DND-41 (cell line): ENCODE data around the gene CREBL2.
"Not testable (repeated sequence)": the region's sequence is repeated elsewhere in the genome, so short reads cannot be mapped to it uniquely, and the experiment has no call there.

Experiments used
- ATAC-seq: fragments of 200-7000 bp; cut with Tn5 transposase; 3 replicates; pipeline ENCODE4 v1.9.1; 2021; ENCODE audit warnings: low read depth; ENCODE audit not compliant: insufficient read depth
- DNase-seq: peaks from one replicate; pipeline ENCODE4 v3.0.0-alpha.2; 2020
- H2AFZ ChIP-seq: 2 replicates; pipeline ENCODE4 v1.6.0; 2012; ENCODE audit warnings: low read depth, low read length
- H3K27ac ChIP-seq: 2 replicates; pipeline ENCODE4 v1.5.1; 2012; ENCODE audit warnings: low read length, inconsistent platforms
- H3K27me3 ChIP-seq: fragments of 200-600 bp; sonication (generic); 2 replicates; pipeline ENCODE4 v1.6.0; 2012; ENCODE audit warnings: low read length, mild to moderate bottlenecking, inconsistent platforms; ENCODE audit not compliant: insufficient read depth, poor library complexity
- H3K36me3 ChIP-seq: 2 replicates; pipeline ENCODE4 v1.5.1; 2012; ENCODE audit warnings: low read length, inconsistent platforms; ENCODE audit not compliant: insufficient read depth
- H3K4me1 ChIP-seq: 2 replicates; pipeline ENCODE4 v1.5.1; 2012; ENCODE audit warnings: mild to moderate bottlenecking, low read length; ENCODE audit not compliant: insufficient read depth
- H3K4me2 ChIP-seq: 2 replicates; pipeline ENCODE4 v1.6.0; 2012; ENCODE audit warnings: mild to moderate bottlenecking, moderate library complexity, low read length, inconsistent platforms; ENCODE audit not compliant: insufficient read depth
- H3K4me3 ChIP-seq, 2 experiments: fragments of 200-600 bp in 1 of 2; shearing (Covaris generic) in 1 of 2; 2 replicates each; pipeline ENCODE4 v1.5.1; 2012 to 2016; ENCODE audit warnings: inconsistent platforms in 2 of 2, low read length in 2 of 2, mild to moderate bottlenecking in 2 of 2, low read depth in 1 of 2, moderate library complexity in 1 of 2
- H3K79me2 ChIP-seq: 2 replicates; pipeline ENCODE4 v1.6.0; 2012; ENCODE audit warnings: low read length, inconsistent platforms; ENCODE audit not compliant: insufficient read depth
- H3K9ac ChIP-seq: 2 replicates; pipeline ENCODE4 v1.6.0; 2012; ENCODE audit warnings: low read depth, mild to moderate bottlenecking, inconsistent platforms, low read length, moderate library complexity
- H3K9me3 ChIP-seq: 2 replicates; pipeline ENCODE4 v1.5.1; 2012; ENCODE audit warnings: low read length, moderate library complexity, mild to moderate bottlenecking, inconsistent platforms; ENCODE audit not compliant: insufficient read depth, severe bottlenecking
- H4K20me1 ChIP-seq: 2 replicates; pipeline ENCODE4 v1.6.0; 2012; ENCODE audit warnings: low read length; ENCODE audit not compliant: insufficient read depth
- CTCF ChIP-seq: IDR thresholded peaks from 2 replicates; pipeline ENCODE4 v1.5.1; 2012; ENCODE audit warnings: borderline replicate concordance, low read length, moderate library complexity, mild to moderate bottlenecking; ENCODE audit not compliant: poor library complexity, severe bottlenecking; ENCODE audit errors: extremely low read depth
- EZH2 ChIP-seq: IDR thresholded peaks from 3 replicates; pipeline ENCODE4 v1.6.1; 2012; ENCODE audit warnings: borderline replicate concordance, low read depth, mild to moderate bottlenecking, moderate library complexity, low read length, inconsistent platforms; ENCODE audit not compliant: severe bottlenecking

Gene CREBL2

GRCh38 chr12:12628013-12628412 is 16.3 kb downstream of the CREBL2 start:
- no peak overlapping the region for H3K4me2 ChIP-seq

GRCh38 chr12:12630850-12631249 is 19.2 kb downstream of the CREBL2 start:
- H3K9me3 ChIP-seq: no peaks in the 10 kb centered on the region
- H3K4me2 ChIP-seq: no peak overlapping the region
- no peaks in the 10 kb centered on the region for H3K4me1 ChIP-seq
- H3K36me3 ChIP-seq: peaks cover 3% of the 10 kb centered on the region; the same call in 1 of the 2 replicates
- H3K79me2 ChIP-seq: no peaks in the 10 kb centered on the region
- H3K4me3 ChIP-seq: no peak overlapping the region
- H2AFZ ChIP-seq: no peak overlapping the region
- no peak overlapping the region for H3K9ac ChIP-seq
- TF ChIP-seq EZH2 (no peak), CTCF (no peak)
- H3K27me3 ChIP-seq: no peaks in the 10 kb centered on the region
- no peak overlapping the region for H3K27ac ChIP-seq
- DNase-seq: no peak
- no peak for ATAC-seq
- H4K20me1 ChIP-seq: peaks cover 8% of the 10 kb centered on the region; the same call in 1 of the 2 replicates

More at GRCh38 chr12:12628013-12628412, 16.3 kb downstream of the CREBL2 start:
- H3K9ac ChIP-seq: no peak overlapping the region
- peaks cover 31% of the 10 kb centered on the region for H4K20me1 ChIP-seq
- DNase-seq (no peak), ATAC-seq (no peak)
- peaks cover 14% of the 10 kb centered on the region for H3K79me2 ChIP-seq
- H3K9me3 ChIP-seq: no peaks in the 10 kb centered on the region
- H3K36me3 ChIP-seq: no peaks in the 10 kb centered on the region; the same call in 1 of the 2 replicates
- no peak overlapping the region for H2AFZ ChIP-seq
- H3K27ac ChIP-seq: no peak overlapping the region
- H3K4me1 ChIP-seq: peaks cover 4% of the 10 kb centered on the region
- H3K4me3 ChIP-seq: no peak overlapping the region
- H3K27me3 ChIP-seq: no peaks in the 10 kb centered on the region
- no peak for TF ChIP-seq EZH2
- no peak for TF ChIP-seq CTCF

GRCh38 chr12:12635651-12636050 is 24.0 kb downstream of the CREBL2 start:
- no peaks in the 10 kb centered on the region for H3K79me2 ChIP-seq
- DNase-seq (no peak), ATAC-seq (no peak)
- H3K27me3 ChIP-seq: no peaks in the 10 kb centered on the region
- no peak overlapping the region for H3K9ac ChIP-seq
- peaks cover 40% of the 10 kb centered on the region for H3K36me3 ChIP-seq
- H3K4me3 ChIP-seq: no peak overlapping the region
- no peak overlapping the region for H3K4me2 ChIP-seq
- no peaks in the 10 kb centered on the region for H3K9me3 ChIP-seq
- H2AFZ ChIP-seq: no peak overlapping the region
- H3K27ac ChIP-seq: no peak overlapping the region
- H3K4me1 ChIP-seq: no peaks in the 10 kb centered on the region
- no peak for TF ChIP-seq EZH2
- H4K20me1 ChIP-seq: no peaks in the 10 kb centered on the region

- ATAC-seq: no peak
These were observed 25.0 kb downstream of the CREBL2 start for GRCh38 chr12:12636641-12637040.

GRCh38 chr12:12639995-12640394 is 28.3 kb downstream of the CREBL2 start:
- DNase-seq, H3K4me3 ChIP-seq, H3K79me2 ChIP-seq, H4K20me1 ChIP-seq, H3K4me2 ChIP-seq, H3K4me1 ChIP-seq, H2AFZ ChIP-seq, H3K27me3 ChIP-seq, H3K9me3 ChIP-seq, ATAC-seq, H3K9ac ChIP-seq, H3K27ac ChIP-seq: not testable (repeated sequence)
- H3K36me3 ChIP-seq: peaks cover 56% of the 10 kb centered on the region

More at GRCh38 chr12:12636641-12637040, 25.0 kb downstream of the CREBL2 start:
- H3K9me3 ChIP-seq: no peaks in the 10 kb centered on the region
- H3K27me3 ChIP-seq: no peaks in the 10 kb centered on the region
- TF ChIP-seq EZH2: no peak
- TF ChIP-seq CTCF: no peak
- H3K4me2 ChIP-seq: no peak overlapping the region
- H2AFZ ChIP-seq: no peak overlapping the region
- peaks cover 40% of the 10 kb centered on the region for H3K36me3 ChIP-seq
- no peaks in the 10 kb centered on the region for H4K20me1 ChIP-seq
- H3K79me2 ChIP-seq: no peaks in the 10 kb centered on the region
- no peaks in the 10 kb centered on the region for H3K4me1 ChIP-seq
- H3K9ac ChIP-seq: no peak overlapping the region
- no peak for DNase-seq
- H3K4me3 ChIP-seq: no peak overlapping the region
- no peak overlapping the region for H3K27ac ChIP-seq
